B cell (primary cell): ENCODE measurements around the gene ADSS1.

Source experiments
- EZH2 ChIP-seq: IDR thresholded peaks from 2 replicates; pipeline ENCODE4 v1.6.1; 2012; ENCODE audit warnings: borderline replicate concordance, low read depth, mild to moderate bottlenecking, moderate library complexity, low read length; ENCODE audit not compliant: insufficient read depth, poor library complexity, severe bottlenecking
- TF ChIP-seq, protein P1 (sequence below): fragments of 200-600 bp; IDR thresholded peaks from one replicate; pipeline ENCODE4 v1.8.0; 2022; ENCODE audit warnings: antibody characterized with exemption, mild to moderate bottlenecking

- TF ChIP-seq, protein P1, sequence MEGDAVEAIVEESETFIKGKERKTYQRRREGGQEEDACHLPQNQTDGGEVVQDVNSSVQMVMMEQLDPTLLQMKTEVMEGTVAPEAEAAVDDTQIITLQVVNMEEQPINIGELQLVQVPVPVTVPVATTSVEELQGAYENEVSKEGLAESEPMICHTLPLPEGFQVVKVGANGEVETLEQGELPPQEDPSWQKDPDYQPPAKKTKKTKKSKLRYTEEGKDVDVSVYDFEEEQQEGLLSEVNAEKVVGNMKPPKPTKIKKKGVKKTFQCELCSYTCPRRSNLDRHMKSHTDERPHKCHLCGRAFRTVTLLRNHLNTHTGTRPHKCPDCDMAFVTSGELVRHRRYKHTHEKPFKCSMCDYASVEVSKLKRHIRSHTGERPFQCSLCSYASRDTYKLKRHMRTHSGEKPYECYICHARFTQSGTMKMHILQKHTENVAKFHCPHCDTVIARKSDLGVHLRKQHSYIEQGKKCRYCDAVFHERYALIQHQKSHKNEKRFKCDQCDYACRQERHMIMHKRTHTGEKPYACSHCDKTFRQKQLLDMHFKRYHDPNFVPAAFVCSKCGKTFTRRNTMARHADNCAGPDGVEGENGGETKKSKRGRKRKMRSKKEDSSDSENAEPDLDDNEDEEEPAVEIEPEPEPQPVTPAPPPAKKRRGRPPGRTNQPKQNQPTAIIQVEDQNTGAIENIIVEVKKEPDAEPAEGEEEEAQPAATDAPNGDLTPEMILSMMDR: no peak
- TF ChIP-seq EZH2: no peak
Observed at GRCh38 chr14:104788161-104788818, 64.3 kb downstream of the ADSS1 start.
